ENCODE data around the gene BPIFB4. TPM values are rescaled to one million over a fixed set of nuclear protein-coding genes. Genes with fewer than 3 reads are reported as not detected.

Gene BPIFB4
- total RNA-seq, 1 experiment from 2014 or later = not detected

Other genes starting within 250 kb of the BPIFB4 start
- gene EFCAB8, start 220.7 kb upstream of the BPIFB4 start, total RNA-seq (2014; rRNA removed; shearing (Covaris generic)) = 0.10 and 0.86 TPM in 2 replicates
- not detected in 2 replicates for gene SUN5, start 75.2 kb upstream of the BPIFB4 start, total RNA-seq (2014; rRNA removed; shearing (Covaris generic))
- gene BPIFB2, start 71.9 kb upstream of the BPIFB4 start, total RNA-seq (2014; rRNA removed; shearing (Covaris generic)) = not detected in 2 replicates
- gene BPIFB6, start 48.0 kb upstream of the BPIFB4 start, total RNA-seq (2014; rRNA removed; shearing (Covaris generic)) = not detected in 2 replicates
- gene BPIFB3, start 25.7 kb upstream of the BPIFB4 start, total RNA-seq (2014; rRNA removed; shearing (Covaris generic)) = not detected in 2 replicates
- not detected in 2 replicates for gene BPIFA2, start 88.5 kb downstream of the BPIFB4 start, total RNA-seq (2014; rRNA removed; shearing (Covaris generic))
- gene BPIFA3, start 137.7 kb downstream of the BPIFB4 start, total RNA-seq (2014; rRNA removed; shearing (Covaris generic)) = not detected in 2 replicates
- not detected in 2 replicates for gene BPIFA1, start 156.4 kb downstream of the BPIFB4 start, total RNA-seq (2014; rRNA removed; shearing (Covaris generic))
- gene BPIFB1, start 203.6 kb downstream of the BPIFB4 start, total RNA-seq (2014; rRNA removed; shearing (Covaris generic)) = not detected in 2 replicates